ENCODE measurements around the gene RCOR1.
A peak's percentile ranks its signal among the peaks of the same experiment; 100 is the strongest.

Gene RCOR1

GRCh38 chr14:102594514-102595175, 2.2 kb downstream of the RCOR1 start:
- peak overlapping the region; percentile 90 for H3K4me3 ChIP-seq (ENCODE audit: extremely low read depth, insufficient read depth, low read length, poor library complexity, severe bottlenecking)
- H3K4me1 ChIP-seq (ENCODE audit: control insufficient read depth, insufficient read depth, low read length, poor library complexity, severe bottlenecking): peaks cover 12% of the 10 kb centered on the region
- no peaks in the 10 kb centered on the region for H3K9me3 ChIP-seq (ENCODE audit: control insufficient read depth, low read length)
- no peak overlapping the region for H3K27ac ChIP-seq (ENCODE audit: low read depth, low read length, severe bottlenecking)
- WGBS, 2 experiments (ENCODE audit: insufficient coverage in 2 of 2): 33% methylated on average over 3 of the region's 7 CpGs; no CpG with 5 or more reads in 1 of the 2 experiments
- H3K36me3 ChIP-seq (ENCODE audit: control insufficient read depth, insufficient read depth, low read length): peaks cover 36% of the 10 kb centered on the region

- whole genome bisulfite sequencing, 2 experiments (ENCODE audit: insufficient coverage in 2 of 2): 100% methylated on average over 1 of the region's 1 CpG
- H3K4me3 ChIP-seq (ENCODE audit: extremely low read depth, insufficient read depth, low read length, poor library complexity, severe bottlenecking): no peak overlapping the region
- peaks cover 44% of the 10 kb centered on the region for H3K36me3 ChIP-seq (ENCODE audit: control insufficient read depth, insufficient read depth, low read length)
- peaks cover 3% of the 10 kb centered on the region for H3K4me1 ChIP-seq (ENCODE audit: control insufficient read depth, insufficient read depth, low read length, poor library complexity, severe bottlenecking)
- H3K9me3 ChIP-seq (ENCODE audit: control insufficient read depth, low read length): no peaks in the 10 kb centered on the region
- H3K27ac ChIP-seq (ENCODE audit: low read depth, low read length, severe bottlenecking): no peak overlapping the region
These were observed 9.0 kb downstream of the RCOR1 start for GRCh38 chr14:102601378-102601925.

GRCh38 chr14:102602421-102603292, 10.2 kb downstream of the RCOR1 start:
- 96% methylated on average over 10 to 15 of the region's 16 CpGs for WGBS, 2 experiments (ENCODE audit: insufficient coverage in 2 of 2)
- H3K36me3 ChIP-seq (ENCODE audit: control insufficient read depth, insufficient read depth, low read length): peaks cover 40% of the 10 kb centered on the region
- H3K4me1 ChIP-seq (ENCODE audit: control insufficient read depth, insufficient read depth, low read length, poor library complexity, severe bottlenecking): peaks cover 3% of the 10 kb centered on the region
- H3K9me3 ChIP-seq (ENCODE audit: control insufficient read depth, low read length): no peaks in the 10 kb centered on the region
- no peak overlapping the region for H3K27ac ChIP-seq (ENCODE audit: low read depth, low read length, severe bottlenecking)
- no peak overlapping the region for H3K4me3 ChIP-seq (ENCODE audit: extremely low read depth, insufficient read depth, low read length, poor library complexity, severe bottlenecking)

DNA sequence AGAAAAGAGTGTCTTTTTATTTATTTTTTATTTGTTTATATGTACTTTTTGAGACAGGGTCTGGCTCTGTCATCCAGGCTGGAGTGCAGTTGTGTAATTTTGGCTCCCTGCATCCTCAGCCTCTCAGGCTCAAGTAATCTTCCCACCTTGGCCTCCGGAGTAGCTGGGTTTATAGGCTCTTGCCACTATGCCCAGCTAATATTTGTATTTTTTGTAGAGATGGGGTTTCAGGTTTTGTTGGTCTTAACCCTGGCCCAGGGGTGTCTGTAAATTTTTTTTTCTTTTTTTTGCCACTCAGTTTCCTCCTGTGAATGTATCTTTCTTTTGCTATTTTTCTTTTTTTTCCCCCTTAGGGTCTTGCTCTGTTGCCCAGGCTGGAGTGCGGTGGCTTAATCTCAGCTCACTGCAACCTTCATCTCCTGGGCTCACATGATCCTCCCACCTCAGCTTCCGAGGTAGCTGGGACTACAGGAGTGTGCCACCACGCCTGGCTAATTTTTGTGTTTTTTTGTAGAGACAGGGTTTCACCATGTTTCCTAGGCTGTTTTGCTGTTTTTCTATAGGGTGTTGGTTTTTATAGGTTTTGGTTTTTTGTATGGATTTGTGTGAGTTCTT, 11.0 kb downstream of the RCOR1 start:
- 100% methylated on average over 1 of the region's 4 CpGs for WGBS, 2 experiments (ENCODE audit: insufficient coverage in 2 of 2)
- Histone ChIP-seq H3K27ac (ENCODE audit: low read depth, low read length, severe bottlenecking) (no peak overlapping the region), H3K36me3 (ENCODE audit: control insufficient read depth, insufficient read depth, low read length) (peaks cover 35% of the 10 kb centered on the region), H3K4me3 (ENCODE audit: extremely low read depth, insufficient read depth, low read length, poor library complexity, severe bottlenecking) (no peak overlapping the region), H3K9me3 (ENCODE audit: control insufficient read depth, low read length) (no peaks in the 10 kb centered on the region), H3K4me1 (ENCODE audit: control insufficient read depth, insufficient read depth, low read length, poor library complexity, severe bottlenecking) (peaks cover 3% of the 10 kb centered on the region)

DNA sequence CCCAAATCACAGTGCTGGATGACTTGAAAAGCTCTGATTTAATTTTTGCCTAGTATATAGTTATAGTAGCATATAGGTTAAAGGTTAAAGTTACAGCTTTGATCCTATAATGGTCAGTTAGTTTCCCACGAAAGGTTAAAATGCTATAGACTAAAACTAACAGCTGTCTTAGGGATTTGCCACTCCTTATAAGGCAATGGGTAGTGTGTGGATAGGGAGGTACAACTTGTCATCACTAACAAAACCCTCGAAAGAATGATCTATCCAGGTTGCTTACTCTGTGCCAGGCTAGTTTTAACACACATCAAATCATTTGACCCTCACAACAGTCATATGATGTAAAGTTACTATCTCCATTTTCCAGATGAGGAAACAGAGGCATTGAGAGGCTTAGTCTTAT, 11.7 kb downstream of the RCOR1 start:
- 100% methylated on average over 1 of the region's 2 CpGs; no CpG with 5 or more reads in 1 of the 2 experiments for WGBS, 2 experiments (ENCODE audit: insufficient coverage in 2 of 2)
- H3K27ac ChIP-seq (ENCODE audit: low read depth, low read length, severe bottlenecking): no peak overlapping the region
- peaks cover 29% of the 10 kb centered on the region for H3K36me3 ChIP-seq (ENCODE audit: control insufficient read depth, insufficient read depth, low read length)
- H3K9me3 ChIP-seq (ENCODE audit: control insufficient read depth, low read length): no peaks in the 10 kb centered on the region
- H3K4me1 ChIP-seq (ENCODE audit: control insufficient read depth, insufficient read depth, low read length, poor library complexity, severe bottlenecking): peaks cover 3% of the 10 kb centered on the region
- H3K4me3 ChIP-seq (ENCODE audit: extremely low read depth, insufficient read depth, low read length, poor library complexity, severe bottlenecking): no peak overlapping the region

DNA sequence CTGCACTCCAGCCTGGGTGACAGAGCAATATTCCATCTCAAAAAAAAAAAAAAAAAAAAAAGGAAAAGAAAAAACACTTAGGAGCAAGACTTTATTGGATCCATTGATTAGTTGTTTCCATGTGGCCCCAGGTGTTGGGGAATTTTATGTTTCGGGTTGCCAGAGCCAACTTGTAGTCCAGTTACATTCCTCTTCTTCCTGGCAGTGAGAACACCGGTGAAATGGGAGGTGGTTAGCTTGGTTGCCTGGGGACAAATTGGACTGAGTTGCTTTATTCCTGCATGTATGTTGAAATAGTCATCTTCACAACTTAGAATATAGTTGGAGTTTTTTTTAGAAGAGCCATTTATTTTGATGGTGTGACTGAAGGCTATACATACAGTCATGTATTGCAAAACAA, 12.6 kb downstream of the RCOR1 start:
- Histone ChIP-seq H3K27ac (ENCODE audit: low read depth, low read length, severe bottlenecking) (no peak overlapping the region), H3K9me3 (ENCODE audit: control insufficient read depth, low read length) (no peaks in the 10 kb centered on the region), H3K36me3 (ENCODE audit: control insufficient read depth, insufficient read depth, low read length) (peaks cover 28% of the 10 kb centered on the region), H3K4me3 (ENCODE audit: extremely low read depth, insufficient read depth, low read length, poor library complexity, severe bottlenecking) (no peak overlapping the region), H3K4me1 (ENCODE audit: control insufficient read depth, insufficient read depth, low read length, poor library complexity, severe bottlenecking) (peaks cover 3% of the 10 kb centered on the region)
- 100% methylated on average over 1 of the region's 2 CpGs; no CpG with 5 or more reads in 1 of the 2 experiments for WGBS, 2 experiments (ENCODE audit: insufficient coverage in 2 of 2)

- H3K4me1 ChIP-seq (ENCODE audit: control insufficient read depth, insufficient read depth, low read length, poor library complexity, severe bottlenecking): peaks cover 3% of the 10 kb centered on the region
- WGBS, 2 experiments (ENCODE audit: insufficient coverage in 2 of 2): 93 to 100% methylated on average over 3 to 4 of the region's 4 CpGs
- no peak overlapping the region for H3K27ac ChIP-seq (ENCODE audit: low read depth, low read length, severe bottlenecking)
- peaks cover 31% of the 10 kb centered on the region for H3K36me3 ChIP-seq (ENCODE audit: control insufficient read depth, insufficient read depth, low read length)
- H3K4me3 ChIP-seq (ENCODE audit: extremely low read depth, insufficient read depth, low read length, poor library complexity, severe bottlenecking): no peak overlapping the region
- no peaks in the 10 kb centered on the region for H3K9me3 ChIP-seq (ENCODE audit: control insufficient read depth, low read length)
These were observed 13.8 kb downstream of the RCOR1 start for GRCh38 chr14:102606296-102606695.

- H3K4me3 ChIP-seq (ENCODE audit: extremely low read depth, insufficient read depth, low read length, poor library complexity, severe bottlenecking): no peak overlapping the region
- H3K9me3 ChIP-seq (ENCODE audit: control insufficient read depth, low read length): no peaks in the 10 kb centered on the region
- no peak overlapping the region for H3K27ac ChIP-seq (ENCODE audit: low read depth, low read length, severe bottlenecking)
- H3K4me1 ChIP-seq (ENCODE audit: control insufficient read depth, insufficient read depth, low read length, poor library complexity, severe bottlenecking): peaks cover 3% of the 10 kb centered on the region
- WGBS, 2 experiments (ENCODE audit: insufficient coverage in 2 of 2): 67 to 100% methylated on average over 1 of the region's 4 CpGs
- peaks cover 39% of the 10 kb centered on the region for H3K36me3 ChIP-seq (ENCODE audit: control insufficient read depth, insufficient read depth, low read length)
These were observed 15.6 kb downstream of the RCOR1 start for GRCh38 chr14:102608064-102608446.

DNA sequence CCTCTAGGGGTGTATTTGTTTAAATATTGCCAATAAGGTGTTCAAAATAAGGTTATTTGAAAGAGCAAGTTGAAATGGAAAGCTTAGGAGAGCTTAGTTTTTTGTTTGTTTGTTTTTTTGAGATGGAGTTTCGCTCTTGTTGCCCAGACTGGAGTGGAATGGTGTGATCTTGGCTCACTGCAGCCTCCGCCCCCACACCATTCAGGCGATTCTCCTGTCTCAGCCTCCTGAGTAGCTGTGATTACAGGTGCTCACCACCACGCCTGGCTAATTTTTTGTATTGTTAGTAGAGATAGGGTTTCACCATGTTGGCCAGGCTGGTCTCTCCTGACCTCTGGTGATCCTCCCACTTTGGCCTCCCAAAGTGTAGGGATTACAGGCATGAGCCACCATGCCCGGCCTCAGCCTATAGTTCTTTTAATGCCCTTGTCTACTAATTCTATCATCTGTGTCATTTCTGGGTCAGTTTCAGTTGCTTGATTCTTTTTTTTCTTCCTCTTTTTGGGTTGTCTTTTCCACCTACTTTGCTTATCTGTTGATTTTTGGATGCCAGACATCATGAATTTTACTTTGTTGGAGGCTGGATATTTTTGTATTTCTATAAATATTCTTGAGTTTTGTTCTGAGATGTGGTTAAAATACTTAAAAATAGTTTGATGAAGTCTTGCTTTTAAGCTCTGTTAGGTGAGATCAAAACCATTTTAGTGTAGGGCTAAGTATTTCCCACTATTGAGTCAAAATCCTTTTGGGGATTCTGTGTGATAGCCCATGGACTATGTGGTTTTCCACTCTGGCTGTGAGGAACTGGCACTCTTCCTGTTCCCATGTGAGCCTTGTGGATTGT, 18.7 kb downstream of the RCOR1 start:
- H3K9me3 ChIP-seq (ENCODE audit: control insufficient read depth, low read length): no peaks in the 10 kb centered on the region
- no peak overlapping the region for H3K4me3 ChIP-seq (ENCODE audit: extremely low read depth, insufficient read depth, low read length, poor library complexity, severe bottlenecking)
- peaks cover 39% of the 10 kb centered on the region for H3K36me3 ChIP-seq (ENCODE audit: control insufficient read depth, insufficient read depth, low read length)
- WGBS, 2 experiments (ENCODE audit: insufficient coverage in 2 of 2): 74 to 75% methylated on average over 2 to 5 of the region's 5 CpGs
- H3K27ac ChIP-seq (ENCODE audit: low read depth, low read length, severe bottlenecking): no peak overlapping the region
- no peaks in the 10 kb centered on the region for H3K4me1 ChIP-seq (ENCODE audit: control insufficient read depth, insufficient read depth, low read length, poor library complexity, severe bottlenecking)

DNA sequence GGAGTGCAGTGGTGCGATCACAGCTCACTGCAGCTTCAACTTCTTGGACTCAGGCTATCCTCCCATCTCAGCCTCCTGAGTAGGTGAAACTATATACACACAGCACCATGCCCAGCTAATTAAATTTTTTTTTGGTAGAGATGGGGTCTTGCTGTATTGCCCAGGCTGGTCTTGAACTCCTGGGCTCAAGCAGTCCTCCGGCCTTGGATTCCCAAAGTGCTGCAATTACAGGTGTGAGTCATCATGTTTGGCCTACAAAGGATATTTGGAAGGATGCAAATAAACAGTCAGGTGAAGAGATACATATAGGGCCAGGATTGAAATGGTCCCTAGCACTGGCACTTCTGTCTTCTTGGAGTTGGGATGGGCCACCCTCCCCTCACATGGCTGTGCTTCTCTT, 23.9 kb downstream of the RCOR1 start:
- WGBS, 2 experiments (ENCODE audit: insufficient coverage in 2 of 2): 100% methylated on average over 1 of the region's 2 CpGs; no CpG with 5 or more reads in 1 of the 2 experiments
- H3K4me1 ChIP-seq (ENCODE audit: control insufficient read depth, insufficient read depth, low read length, poor library complexity, severe bottlenecking): peaks cover 6% of the 10 kb centered on the region

More for the DNA sequence above, 23.9 kb downstream of the RCOR1 start:
- no peak overlapping the region for H3K4me3 ChIP-seq (ENCODE audit: extremely low read depth, insufficient read depth, low read length, poor library complexity, severe bottlenecking)
- peaks cover 36% of the 10 kb centered on the region for H3K36me3 ChIP-seq (ENCODE audit: control insufficient read depth, insufficient read depth, low read length)
- no peak overlapping the region for H3K27ac ChIP-seq (ENCODE audit: low read depth, low read length, severe bottlenecking)
- H3K9me3 ChIP-seq (ENCODE audit: control insufficient read depth, low read length): no peaks in the 10 kb centered on the region

Measured in mesodermal cell (in vitro differentiated cells).